ENCODE measurements around the gene GDNF.

GRCh38 chr5:37840053-37841034 lies 503 bp upstream of the GDNF start:
- TF ChIP-seq POLR2A (IDR thresholded peaks at IDR 0.05): no peak
- peak in 2 of 11 experiments; percentile 6 to 13 for TF ChIP-seq CTCF (IDR thresholded peaks at IDR 0.05 in 8 of 11, conservative IDR thresholded peaks at IDR 0.05 in 3 of 11)
- TF ChIP-seq POLR2AphosphoS5 (IDR thresholded peaks at IDR 0.05): peak in 1 of 3 donors; percentile 46

All from spleen (tissue), 7 donors.